NCI-H2081 treated with DMSO at 0.1 percent for 48 hours (cell line): ENCODE measurements around the gene CDKL2.
"Not testable (repeated sequence)": the region's sequence is repeated elsewhere in the genome, so short reads cannot be mapped to it uniquely, and the experiment has no call there.

Source experiments
- DNase-seq: peaks from one replicate; lab custom pipeline; 2025; lab: John Stamatoyannopoulos, UW

Gene CDKL2

DNA sequence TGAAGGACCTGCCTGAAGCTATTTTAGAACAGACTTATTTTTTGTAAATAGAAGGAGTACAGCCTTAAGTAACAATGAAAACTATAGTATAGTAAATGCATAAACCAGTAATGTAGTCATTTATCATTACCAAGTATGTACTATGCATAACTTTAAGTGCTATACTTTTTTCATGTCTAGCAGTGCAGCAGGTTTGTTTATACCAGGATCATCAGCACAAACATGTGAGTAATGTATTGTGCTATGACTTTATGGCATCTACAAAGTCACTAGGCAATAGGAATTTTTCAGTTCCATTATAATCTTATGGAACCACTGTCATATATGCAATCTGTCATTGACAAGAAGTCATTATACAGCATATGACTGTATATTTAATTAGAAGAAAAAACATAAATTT, 77.9 kb downstream of the CDKL2 start:
- DNase-seq = no peak

GRCh38 chr4:75549019-75549418, 81.3 kb downstream of the CDKL2 start:
- DNase-seq = no peak

DNA sequence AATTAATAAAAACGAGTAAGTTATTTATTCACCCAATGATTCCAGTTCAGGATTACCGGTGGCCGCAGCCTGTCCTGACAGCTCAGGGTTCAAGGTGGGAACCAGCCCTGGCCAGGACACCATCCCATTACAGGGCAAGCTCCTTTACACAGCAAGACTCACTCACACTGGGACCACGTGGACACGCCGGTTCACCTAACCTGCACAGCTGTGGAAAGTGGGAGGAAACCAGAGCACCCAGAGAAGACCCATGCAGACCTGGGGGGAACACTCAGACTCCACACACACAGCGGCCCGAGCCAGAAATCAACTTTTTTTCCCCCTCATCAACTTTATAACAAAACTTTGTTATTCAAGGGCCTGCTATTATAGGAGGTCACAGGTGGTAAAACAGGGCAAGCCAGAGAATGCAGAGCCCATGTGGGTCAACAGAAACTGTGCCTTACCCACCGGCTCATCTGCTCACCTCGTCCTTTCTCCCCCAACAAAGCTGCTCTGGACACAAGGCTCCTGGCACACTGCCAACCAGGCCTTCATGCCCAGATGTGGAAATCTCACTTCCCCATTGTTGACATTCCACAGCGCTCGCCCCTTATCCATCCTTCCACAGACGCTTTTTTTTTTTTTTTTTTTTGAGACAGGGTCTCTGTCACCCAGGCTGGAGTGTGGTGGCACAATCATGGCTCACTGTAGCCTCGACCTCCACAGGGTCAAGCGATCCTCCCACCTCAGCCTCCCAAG, 82.5 kb downstream of the CDKL2 start:
- DNase-seq = no peak

GRCh38 chr4:75545526-75545925, 84.8 kb downstream of the CDKL2 start:
- no peak for DNase-seq

DNA sequence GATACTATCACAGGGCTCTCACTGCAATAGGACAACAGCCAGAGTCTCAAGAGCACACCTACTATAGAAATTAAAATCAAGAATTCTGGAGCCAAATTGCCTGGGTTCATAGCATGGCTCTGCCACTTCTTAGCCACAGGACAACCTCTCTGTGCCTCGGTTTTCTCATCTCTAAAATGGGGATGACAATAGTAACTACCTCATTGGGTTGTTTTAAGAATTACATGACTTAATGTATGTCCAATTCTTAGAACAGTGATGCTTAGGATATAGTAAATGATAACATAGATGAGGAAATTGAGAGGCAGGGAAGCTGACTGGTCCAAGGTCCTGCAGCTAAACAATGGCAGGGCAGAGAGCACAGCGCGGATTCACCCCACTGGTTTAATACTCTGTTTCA, 85.5 kb downstream of the CDKL2 start:
- DNase-seq = no peak

DNA sequence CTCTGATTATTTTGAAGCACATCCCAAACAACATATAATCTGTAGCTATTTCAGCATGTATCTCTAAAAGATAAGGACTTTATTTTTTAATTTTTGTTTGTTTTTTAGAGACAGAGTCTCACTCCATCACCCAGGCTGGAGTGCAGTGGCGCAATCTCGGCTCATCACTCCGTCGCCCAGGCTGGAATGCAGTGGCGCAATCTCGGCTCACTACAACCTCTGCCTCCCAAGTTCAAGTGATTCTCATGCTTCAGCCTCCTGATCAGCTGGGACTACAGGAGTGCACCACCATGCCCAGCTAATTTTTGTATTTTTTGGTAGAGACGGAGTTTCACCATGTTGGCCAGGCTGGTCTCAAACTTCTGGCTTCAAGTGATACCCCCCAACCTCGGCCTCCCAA, 86.1 kb downstream of the CDKL2 start:
- not testable (repeated sequence) for DNase-seq

DNA sequence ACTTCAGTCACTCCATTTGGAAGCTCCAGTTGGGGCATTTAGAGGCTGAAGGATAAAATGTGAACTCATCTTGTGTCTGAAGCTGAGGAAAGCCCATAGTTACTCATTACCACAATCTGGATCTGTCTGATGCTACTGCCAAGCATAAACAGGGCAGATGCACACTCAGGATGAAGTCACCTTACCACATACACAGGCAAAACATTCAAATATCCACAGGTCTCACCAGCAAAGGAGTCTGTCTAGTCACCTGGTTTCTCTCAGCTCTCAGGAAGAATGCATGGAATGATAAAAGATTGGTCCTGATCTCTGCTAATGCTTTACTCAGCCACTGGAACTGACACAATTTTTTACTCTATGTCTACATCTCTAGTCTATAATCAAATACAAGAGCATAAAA, 87.5 kb downstream of the CDKL2 start:
- no peak for DNase-seq

GRCh38 chr4:75537308-75537707, 93.0 kb downstream of the CDKL2 start:
- not testable (repeated sequence) for DNase-seq

DNA sequence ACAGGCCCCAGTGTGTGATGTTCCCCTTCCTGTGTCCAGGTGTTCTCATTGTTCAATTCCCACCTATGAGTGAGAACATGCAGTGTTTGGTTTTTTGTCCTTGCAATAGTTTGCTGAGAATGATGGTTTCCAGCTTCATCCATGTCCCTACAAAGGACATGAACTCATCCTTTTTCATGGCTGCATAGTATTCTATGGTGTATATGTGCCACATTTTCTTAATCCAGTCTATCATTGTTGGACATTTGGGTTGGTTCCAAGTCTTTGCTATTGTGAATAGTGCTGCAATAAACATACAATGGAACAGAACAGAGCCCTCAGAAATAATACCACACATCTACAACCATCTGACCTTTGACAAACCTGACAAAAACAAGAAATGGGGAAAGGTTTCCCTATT, 96.4 kb downstream of the CDKL2 start:
- DNase-seq = not testable (repeated sequence)

- not testable (repeated sequence) for DNase-seq
These were observed 96.9 kb downstream of the CDKL2 start for GRCh38 chr4:75533339-75533887.

GRCh38 chr4:75531536-75532143, 98.7 kb downstream of the CDKL2 start:
- not testable (repeated sequence) for DNase-seq

GRCh38 chr4:75530556-75531322, 99.6 kb downstream of the CDKL2 start:
- no peak for DNase-seq
